K562 (cell line): ENCODE measurements around the gene RNASE3. TPM values are rescaled to one million over a fixed set of nuclear protein-coding genes. Genes with fewer than 3 reads are reported as not detected.
A peak's percentile ranks its signal among the peaks of the same experiment; 100 is the strongest.

Experiments
- ATAC-seq: fragments of 200-7000 bp; cut with Tn5 transposase; 3 replicates; pipeline ENCODE4 v1.9.1; 2020; ENCODE audit warnings: moderate library complexity
- BruUV-seq: library from RNA; stranded (reverse); fragments of 400-500 nt; replicated peaks from 2 replicates; lab custom pipeline; 2021; lab: Mats Ljungman, UMichigan
- CTCF ChIA-PET: fragments of 300-600 bp; formaldehyde crosslinking; extraction: SDS; loops from one replicate; lab custom pipeline; 2021; ENCODE audit warnings: low intra/inter-chr PET ratio; lab: Yijun Ruan, JAX
- POLR2A ChIA-PET: fragments of 300-600, 350-650 bp; sonication (Branson Sonifier 250); formaldehyde crosslinking; extraction: SDS; loops from one replicate; lab custom pipeline; 2021; ENCODE audit warnings: antibody characterized with exemption, inconsistent platforms; lab: Yijun Ruan, JAX
- DNase-seq, 4 experiments: peaks; one replicate each; pipeline versions ENCODE4 v3.0.0 to v3.0.0-alpha.2; 2011 to 2018; ENCODE audit warnings: low spot score in 3 of 4, mixed read lengths in 3 of 4; ENCODE audit errors: extremely low read depth in 1 of 4
- FAIRE-seq: peaks from 2 replicates; lab custom pipeline; 2011; peaks lifted over from hg19 to GRCh38; lab: Jason Lieb, UNC
- H2AFZ ChIP-seq: 2 replicates; pipeline ENCODE4 v1.6.0; 2011; ENCODE audit warnings: low read depth, low read length, control low read depth, inconsistent platforms
- H3K27ac ChIP-seq: fragments of 200-600 bp; 3 replicates; pipeline ENCODE4 v1.8.0; 2011; ENCODE audit warnings: low read depth, mild to moderate bottlenecking, control low read depth, inconsistent platforms, low read length, moderate library complexity, mixed read lengths; ENCODE audit errors: extremely low read depth
- H3K27me3 ChIP-seq, 2 experiments: fragments of 300-600 bp in 1 of 2; 2 replicates in 1 of 2; 3 replicates in 1 of 2; pipeline versions ENCODE4 v1.6.0 to v1.8.0; 2011; ENCODE audit warnings: inconsistent platforms in 2 of 2, low read length in 2 of 2, mild to moderate bottlenecking in 1 of 2, mixed read lengths in 1 of 2, moderate library complexity in 1 of 2; ENCODE audit not compliant: control insufficient read depth in 2 of 2, insufficient read depth in 2 of 2
- H3K36me3 ChIP-seq: fragments of 300-600 bp; 3 replicates; pipeline ENCODE4 v1.8.0; 2011; ENCODE audit warnings: mild to moderate bottlenecking, low read length, inconsistent platforms; ENCODE audit not compliant: control insufficient read depth, insufficient read depth
- H3K4me1 ChIP-seq, 2 experiments: fragments of 200-600 bp in 1 of 2; replicated peaks in 1 of 2; 2 replicates in 1 of 2; 3 replicates in 1 of 2; pipeline versions ENCODE4 v1.5.1 to v1.8.0; 2011; ENCODE audit warnings: inconsistent platforms in 2 of 2, low read length in 2 of 2, mild to moderate bottlenecking in 1 of 2, mixed read lengths in 1 of 2, moderate library complexity in 1 of 2; ENCODE audit not compliant: control insufficient read depth in 2 of 2, insufficient read depth in 2 of 2
- H3K4me2 ChIP-seq: 2 replicates; pipeline ENCODE4 v1.6.1; 2011; ENCODE audit warnings: low read length, control low read depth, inconsistent platforms, mixed read lengths; ENCODE audit not compliant: insufficient read depth
- H3K4me3 ChIP-seq: fragments of 200-600 bp; sonication (generic), shearing (Covaris generic); 2 replicates; pipeline ENCODE4 v1.5.1; 2016; ENCODE audit warnings: control low read depth, inconsistent platforms
- H3K79me2 ChIP-seq: fragments of 200-600 bp; 3 replicates; pipeline ENCODE4 v1.8.0; 2011; ENCODE audit warnings: low read length, inconsistent platforms; ENCODE audit not compliant: control insufficient read depth, insufficient read depth
- H3K9ac ChIP-seq, 2 experiments: 2 replicates each; pipeline versions ENCODE4 v1.6.0 to v1.6.1; 2011; ENCODE audit warnings: low read depth in 2 of 2, low read length in 2 of 2, control low read depth in 1 of 2, inconsistent platforms in 1 of 2, mild to moderate bottlenecking in 1 of 2, mixed read lengths in 1 of 2; ENCODE audit not compliant: insufficient read depth in 1 of 2
- H3K9me1 ChIP-seq: one replicate; pipeline ENCODE4 v1.6.0; 2011; ENCODE audit warnings: inconsistent platforms, mild to moderate bottlenecking, low read length, moderate library complexity; ENCODE audit not compliant: control insufficient read depth, insufficient read depth
- H3K9me3 ChIP-seq: replicated peaks from 2 replicates; pipeline ENCODE4 v1.5.1; 2011; ENCODE audit warnings: low read depth, low read length, inconsistent platforms; ENCODE audit not compliant: control insufficient read depth, insufficient read depth
- H4K20me1 ChIP-seq: replicated peaks from 2 replicates; pipeline ENCODE4 v1.6.1; 2011; ENCODE audit warnings: low read length, inconsistent platforms, mixed read lengths; ENCODE audit not compliant: control insufficient read depth, insufficient read depth
- PREB ChIP-seq: sonication (generic); formaldehyde crosslinking; IDR thresholded peaks from 2 replicates; pipeline ENCODE4 v1.8.1; 2023; ENCODE audit warnings: mild to moderate bottlenecking, missing genetic modification reagents
- SMC3 ChIP-seq: conservative IDR thresholded peaks from 2 replicates; pipeline ENCODE4 v1.6.1; 2011; ENCODE audit warnings: low read depth, low read length, improper control_type of control experiment; ENCODE audit not compliant: insufficient read depth
- SRSF7 ChIP-seq: fragments of 200-400 bp; formaldehyde crosslinking; optimal IDR thresholded peaks from 2 replicates; pipeline ENCODE3; 2017; ENCODE audit warnings: mild to moderate bottlenecking, low read depth, low read length
- TSHZ1 ChIP-seq: fragments of 250-450 bp; sonication (Bioruptor Pico); IDR thresholded peaks from 2 replicates; pipeline ENCODE4 v1.4.0; 2020; ENCODE audit warnings: mild to moderate bottlenecking, moderate library complexity
- ZNF316 ChIP-seq: fragments of 450-650 bp; IDR thresholded peaks from 2 replicates; pipeline ENCODE4 v1.6.1; 2016
- WGBS: fragments of 100-300 bp; shearing (Covaris generic); methylation state at CpG from one replicate; pipeline ENCODE4 v1.1.6; 2016; ENCODE audit warnings: low coverage, mixed read lengths; ENCODE audit not compliant: insufficient coverage; ENCODE audit errors: missing lambda C conversion rate; 5-methylcytosine and 5-hydroxymethylcytosine counted together
- in situ Hi-C: fragments of 300-500 bp; cut with MboI; formaldehyde crosslinking; loops from 4 replicates; pipeline ENCODE4 v1.15.0; 2018; ENCODE audit warnings: inconsistent platforms, mixed read lengths
- intact Hi-C: fragments of 100-400 bp; cut with micrococcal nuclease; formaldehyde crosslinking; loops from 2 replicates; pipeline ENCODE4 v1.14.2; 2022
- polyA plus RNA-seq, 8 experiments: library from polyadenylated mRNA; depleted of rRNA in 4 of 8; stranded (reverse) in 5 of 8; unstranded in 3 of 8; fragments of >200 nt; fragmentation: Nextera tagmentation in 2 of 8; fragmentation: Illumina TruSeq in 1 of 8; extraction: Ambion mirVana in 2 of 8; extraction: Trizol in 1 of 8; gene quantifications; 2 replicates each; pipeline versions ENCODE4 v1.2.1 to v1.2.3, GENCODE V29; 2011 to 2014; ENCODE audit warnings: inconsistent platforms in 1 of 8, missing spikeins in 1 of 8
- total RNA-seq, 7 experiments: library from RNA; depleted of rRNA in 6 of 7; stranded (reverse); fragments of >200 nt in 6 of 7; fragmentation: Illumina TruSeq in 2 of 7; extraction: Trizol in 2 of 7; gene quantifications; 2 replicates each; pipeline versions ENCODE4 v1.2.1 to v1.2.3, GENCODE V29; 2011 to 2021; ENCODE audit warnings: low replicate concordance in 1 of 7

Gene RNASE3
- total and polyA plus RNA-seq, 9 of the 15 experiments (the other 6 are each of a cell fraction or from before 2014, with no cell fraction given) = not detected

- TF ChIP-seq ZNF316 (peak; percentile 59), SRSF7 (no peak)
- TF ChIP-seq, all 486 proteins: peak for 1
Measured at GRCh38 chr14:20866194-20866593, 25.0 kb upstream of the RNASE3 start.

DNA sequence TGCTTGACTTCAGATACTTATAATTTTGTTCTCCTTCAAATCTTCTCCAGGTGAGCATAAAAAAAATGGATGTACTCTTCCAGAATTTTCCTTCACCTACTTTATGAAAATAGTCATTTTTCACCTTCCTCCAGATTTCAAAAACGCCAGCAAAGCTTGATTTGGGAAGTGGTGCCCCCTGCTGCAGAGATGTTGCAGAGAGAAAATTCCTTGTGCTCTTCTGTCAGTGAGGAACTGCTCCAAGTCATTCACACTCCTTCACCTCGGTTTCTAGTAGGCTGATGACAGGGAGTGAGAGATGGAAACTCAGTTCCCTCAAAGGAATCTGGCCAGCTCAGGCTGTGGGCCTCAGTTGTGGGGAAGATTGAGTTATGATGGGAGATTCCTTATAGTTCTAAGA lies 24.2 kb upstream of the RNASE3 start:
- peak; percentile 67 for FAIRE-seq
- TF ChIP-seq SMC3 (peak; percentile 47; the same call in 1 of the 2 replicates), TSHZ1 (CRISPR knock-in tag) (no peak), PREB (no peak)

More at GRCh38 chr14:20866194-20866593, 25.0 kb upstream of the RNASE3 start:
- ChIA-PET CTCF (interaction anchor here (1.8 kb wide), 1 partner anchor 168 kb away, joined by 12 read pairs; no protein-coding TSS in a partner anchor), POLR2A (no interaction called here)
- Histone ChIP-seq H3K9me1 (no peaks in the 10 kb centered on the region), H3K9ac (no peak overlapping the region), H3K36me3 (no peaks in the 10 kb centered on the region), H3K4me2 (no peak overlapping the region), H3K4me1 (no peaks in the 10 kb centered on the region; a peak in 1 of 5 replicates), H3K9me3 (no peaks in the 10 kb centered on the region), H2AFZ (no peak overlapping the region), H3K27me3 (peaks cover 0 to 2% of the 10 kb centered on the region in 2 experiments; a peak in 1 of 5 replicates), H3K4me3 (no peak overlapping the region), H3K79me2 (no peaks in the 10 kb centered on the region), H4K20me1 (no peaks in the 10 kb centered on the region), H3K27ac (no peak overlapping the region)
- in situ Hi-C loops = no loop called here
- WGBS = 0% methylated on average over 2 of the region's 3 CpGs
- no peak for FAIRE-seq
- DNase-seq = no peak
- no peak for ATAC-seq
- BruUV-seq = no TSS peak
- intact Hi-C loops = no loop called here

More for the DNA sequence above, 24.2 kb upstream of the RNASE3 start:
- ATAC-seq (peak; percentile 27; the same call in 1 of the 3 replicates), DNase-seq (no peak)
- intact Hi-C loops = no loop called here
- ChIA-PET CTCF (interaction anchor here (1.8 kb wide), 1 partner anchor 169 kb away, joined by 12 read pairs; no protein-coding TSS in a partner anchor), POLR2A (no interaction called here)
- no peaks in the 10 kb centered on the region for H3K9me1 ChIP-seq
- no peak overlapping the region for H3K4me2 ChIP-seq
- no peaks in the 10 kb centered on the region for H4K20me1 ChIP-seq
- H3K27me3 ChIP-seq = peaks cover 0 to 2% of the 10 kb centered on the region in 2 experiments; a peak in 1 of 5 replicates
- no peaks in the 10 kb centered on the region for H3K79me2 ChIP-seq
- no peak overlapping the region for H3K27ac ChIP-seq
- H3K9ac ChIP-seq = no peak overlapping the region
- 0% methylated on average over 2 of the region's 2 CpGs for WGBS
- in situ Hi-C loops = no loop called here
- H3K9me3 ChIP-seq = no peaks in the 10 kb centered on the region
- BruUV-seq = no TSS peak
- H3K4me3 ChIP-seq = no peak overlapping the region
- H3K4me1 ChIP-seq = no peaks in the 10 kb centered on the region; a peak in 1 of 5 replicates
- H2AFZ ChIP-seq = no peak overlapping the region
- H3K36me3 ChIP-seq = no peaks in the 10 kb centered on the region
